HCT116 (cell line): ENCODE measurements around the gene PPAT. TPM values are rescaled to one million over a fixed set of nuclear protein-coding genes. Genes with fewer than 3 reads are reported as not detected.

Source experiments
- ATAC-seq: fragments of 200-7000 bp; cut with Tn5 transposase; 2 replicates; pipeline ENCODE4 v1.9.1; 2020; ENCODE audit warnings: mild to moderate bottlenecking, moderate library complexity
- BruUV-seq: library from RNA; stranded (reverse); fragments of 400-500 nt; replicated peaks from 2 replicates; lab custom pipeline; 2021; lab: Mats Ljungman, UMichigan
- CTCF ChIA-PET: fragments of 300-600 bp; sonication (Branson Sonifier 250); formaldehyde crosslinking; loops from one replicate; lab custom pipeline; 2021; ENCODE audit warnings: antibody characterized with exemption; lab: Charles Lee
- POLR2A ChIA-PET: fragments of 300-600, 350-600 bp; sonication (Branson Sonifier 250); formaldehyde crosslinking; loops from one replicate; lab custom pipeline; 2021; ENCODE audit warnings: antibody characterized with exemption; lab: Charles Lee
- RAD21 ChIA-PET, 2 experiments: fragments of 300-600 bp; sonication (Branson Sonifier 250); formaldehyde crosslinking; loops; one replicate each; lab custom pipeline; 2023; ENCODE audit warnings: low total read pairs in 2 of 2; ENCODE audit not compliant: uncharacterized antibody in 2 of 2, unreplicated experiment in 2 of 2, low non-redundant PET in 1 of 2; lab: Charles Lee
- DNase-seq: peaks from one replicate; pipeline ENCODE4 v3.0.0-alpha.2; 2010; ENCODE audit warnings: low read depth, low spot score
- H2AFZ ChIP-seq: fragments of 200-600 bp; shearing (Covaris generic), sonication (generic); 2 replicates; pipeline ENCODE4 v1.6.1; 2017; ENCODE audit warnings: low read depth, mixed run types, mixed read lengths, antibody characterized with exemption, low read length; ENCODE audit not compliant: poor library complexity, severe bottlenecking
- H3K27ac ChIP-seq: 2 replicates; pipeline ENCODE4 v1.5.1; 2012; ENCODE audit warnings: low read depth, low read length
- H3K27me3 ChIP-seq: fragments of 200-600 bp; sonication (generic); 2 replicates; pipeline ENCODE4 v1.6.1; 2016; ENCODE audit warnings: mixed run types, low read length, mixed read lengths; ENCODE audit not compliant: insufficient read depth
- H3K36me3 ChIP-seq, 2 experiments: fragments of 200-500 bp in 1 of 2; fragments of 200-600 bp in 1 of 2; sonication (Bioruptor generic) in 1 of 2; sonication (generic) in 1 of 2; 2 replicates each; pipeline versions ENCODE4 v1.5.1 to v1.6.1; 2014 to 2016; ENCODE audit warnings: low read length in 2 of 2, inconsistent platforms in 1 of 2, mixed read lengths in 1 of 2, mixed run types in 1 of 2; ENCODE audit not compliant: insufficient read depth in 2 of 2, control insufficient read depth in 1 of 2
- H3K4me1 ChIP-seq, 2 experiments: fragments of 200-600 bp in 1 of 2; sonication (generic) in 1 of 2; 2 replicates each; pipeline versions ENCODE4 v1.5.1 to v1.6.1; 2012 to 2017; ENCODE audit warnings: low read length in 2 of 2, inconsistent platforms in 1 of 2, mild to moderate bottlenecking in 1 of 2, mixed read lengths in 1 of 2, mixed run types in 1 of 2, moderate library complexity in 1 of 2; ENCODE audit not compliant: insufficient read depth in 2 of 2, control insufficient read depth in 1 of 2
- H3K4me2 ChIP-seq: fragments of 200-600 bp; sonication (generic); 2 replicates; pipeline ENCODE4 v1.6.1; 2017; ENCODE audit warnings: mixed run types, low read length, mixed read lengths
- H3K4me3 ChIP-seq, 2 experiments: fragments of 200-600 bp in 1 of 2; sonication (generic) in 1 of 2; replicated peaks in 1 of 2; 2 replicates each; pipeline ENCODE4 v1.5.1; 2011 to 2016; ENCODE audit warnings: low read length in 2 of 2, control low read depth in 1 of 2, low read depth in 1 of 2, mild to moderate bottlenecking in 1 of 2, mixed read lengths in 1 of 2, mixed run types in 1 of 2
- H3K79me2 ChIP-seq: fragments of 200-600 bp; sonication (generic); 2 replicates; pipeline ENCODE4 v1.6.1; 2017; ENCODE audit warnings: mild to moderate bottlenecking, mixed run types, low read length, moderate library complexity, mixed read lengths; ENCODE audit not compliant: insufficient read depth
- H3K9ac ChIP-seq: fragments of 200-600 bp; sonication (generic); 2 replicates; pipeline ENCODE4 v1.6.1; 2016; ENCODE audit warnings: low read length, mixed read lengths
- H3K9me2 ChIP-seq: fragments of 200-600 bp; sonication (generic), shearing (Covaris generic); 2 replicates; pipeline ENCODE4 v1.6.1; 2017; ENCODE audit warnings: mixed run types, mild to moderate bottlenecking, moderate library complexity; ENCODE audit not compliant: insufficient read depth
- H3K9me3 ChIP-seq, 2 experiments: fragments of 200-500 bp in 1 of 2; fragments of 200-600 bp in 1 of 2; sonication (Bioruptor generic) in 1 of 2; sonication (generic) in 1 of 2; 2 replicates each; pipeline ENCODE4 v1.6.1; 2014 to 2017; ENCODE audit warnings: low read length in 2 of 2, mixed read lengths in 2 of 2, inconsistent platforms in 1 of 2, low read depth in 1 of 2, mild to moderate bottlenecking in 1 of 2, mixed run types in 1 of 2, moderate library complexity in 1 of 2; ENCODE audit not compliant: control insufficient read depth in 1 of 2, insufficient read depth in 1 of 2
- H4K20me1 ChIP-seq: fragments of 200-600 bp; sonication (generic), shearing (Covaris generic); 2 replicates; pipeline ENCODE4 v1.6.1; 2017; ENCODE audit warnings: mixed run types, mild to moderate bottlenecking, moderate library complexity; ENCODE audit not compliant: insufficient read depth
- ATF3 ChIP-seq: IDR thresholded peaks from 2 replicates; pipeline ENCODE4 v1.6.1; 2012
- CBX3 ChIP-seq: IDR thresholded peaks from 2 replicates; pipeline ENCODE4 v1.6.1; 2012; ENCODE audit warnings: low read depth
- CEBPB ChIP-seq: IDR thresholded peaks from 2 replicates; pipeline ENCODE4 v1.6.1; 2012; ENCODE audit warnings: low read depth
- EGR1 ChIP-seq: IDR thresholded peaks from 2 replicates; pipeline ENCODE4 v1.6.1; 2012; ENCODE audit warnings: low read depth
- ELF1 ChIP-seq: IDR thresholded peaks from 2 replicates; pipeline ENCODE4 v1.6.1; 2012; ENCODE audit warnings: low read depth, borderline replicate concordance
- EZH2phosphoT487 ChIP-seq: fragments of 200-600 bp; IDR thresholded peaks from 2 replicates; pipeline ENCODE4 v1.6.1; 2018; ENCODE audit warnings: antibody characterized with exemption, borderline replicate concordance
- FOSL1 ChIP-seq: IDR thresholded peaks from 2 replicates; pipeline ENCODE4 v1.6.1; 2012; ENCODE audit warnings: low read depth
- POLR2A ChIP-seq: IDR thresholded peaks from 2 replicates; pipeline ENCODE4 v1.7.0; 2011; ENCODE audit warnings: borderline replicate concordance; ENCODE audit not compliant: insufficient read depth, insufficient read length; ENCODE audit errors: extremely low read depth
- POLR2AphosphoS5 ChIP-seq: IDR thresholded peaks from 2 replicates; pipeline ENCODE4 v1.6.1; 2011; ENCODE audit warnings: mild to moderate bottlenecking, low read depth, low read length, moderate library complexity
- RAD21 ChIP-seq: IDR thresholded peaks from 2 replicates; pipeline ENCODE4 v1.6.1; 2012; ENCODE audit warnings: low read depth, mild to moderate bottlenecking
- REST ChIP-seq: IDR thresholded peaks from 2 replicates; pipeline ENCODE4 v1.6.1; 2012; ENCODE audit warnings: low read depth
- SP1 ChIP-seq: IDR thresholded peaks from 2 replicates; pipeline ENCODE4 v1.6.1; 2012; ENCODE audit warnings: low read depth
- SRF ChIP-seq: IDR thresholded peaks from 2 replicates; pipeline ENCODE4 v1.6.1; 2012; ENCODE audit warnings: low read depth
- YY1 ChIP-seq: IDR thresholded peaks from 2 replicates; pipeline ENCODE4 v1.6.1; 2011; ENCODE audit warnings: low read length, low read depth, moderate library complexity, mild to moderate bottlenecking; ENCODE audit not compliant: insufficient replicate concordance; ENCODE audit errors: extremely low read depth
- ZFX ChIP-seq: fragments of 450-650 bp; IDR thresholded peaks from 2 replicates; pipeline ENCODE4 v1.6.1; 2017
- ZNF274 ChIP-seq: fragments of 200-500 bp; sonication (Bioruptor generic); IDR thresholded peaks from 2 replicates; pipeline ENCODE4 v1.6.1; 2014; ENCODE audit warnings: mild to moderate bottlenecking, low read depth, low read length, inconsistent platforms
- intact Hi-C: fragments of 100-400 bp; cut with micrococcal nuclease; formaldehyde crosslinking; loops from 2 replicates; pipeline ENCODE4 v1.10.0; 2022
- total RNA-seq: library from RNA; stranded (reverse); gene quantifications from one replicate; pipeline ENCODE4 v1.2.1, GENCODE V29; 2021; ENCODE audit not compliant: unreplicated experiment
- TF ChIP-seq, protein P1 (sequence below): IDR thresholded peaks from 2 replicates; pipeline ENCODE4 v1.6.1; 2012
- TF ChIP-seq, protein P2 (sequence below): IDR thresholded peaks from 2 replicates; pipeline ENCODE4 v1.6.1; 2011; ENCODE audit warnings: mild to moderate bottlenecking, low read length, moderate library complexity; ENCODE audit not compliant: insufficient replicate concordance; ENCODE audit errors: extremely low read depth

Gene PPAT
- total RNA-seq, 1 experiment from 2014 or later, result 78.6 TPM

- no peak for TF ChIP-seq CBX3
- no peak for TF ChIP-seq RAD21
- TF ChIP-seq, protein P1, sequence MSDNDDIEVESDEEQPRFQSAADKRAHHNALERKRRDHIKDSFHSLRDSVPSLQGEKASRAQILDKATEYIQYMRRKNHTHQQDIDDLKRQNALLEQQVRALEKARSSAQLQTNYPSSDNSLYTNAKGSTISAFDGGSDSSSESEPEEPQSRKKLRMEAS, result no peak
- TF ChIP-seq, protein P2, sequence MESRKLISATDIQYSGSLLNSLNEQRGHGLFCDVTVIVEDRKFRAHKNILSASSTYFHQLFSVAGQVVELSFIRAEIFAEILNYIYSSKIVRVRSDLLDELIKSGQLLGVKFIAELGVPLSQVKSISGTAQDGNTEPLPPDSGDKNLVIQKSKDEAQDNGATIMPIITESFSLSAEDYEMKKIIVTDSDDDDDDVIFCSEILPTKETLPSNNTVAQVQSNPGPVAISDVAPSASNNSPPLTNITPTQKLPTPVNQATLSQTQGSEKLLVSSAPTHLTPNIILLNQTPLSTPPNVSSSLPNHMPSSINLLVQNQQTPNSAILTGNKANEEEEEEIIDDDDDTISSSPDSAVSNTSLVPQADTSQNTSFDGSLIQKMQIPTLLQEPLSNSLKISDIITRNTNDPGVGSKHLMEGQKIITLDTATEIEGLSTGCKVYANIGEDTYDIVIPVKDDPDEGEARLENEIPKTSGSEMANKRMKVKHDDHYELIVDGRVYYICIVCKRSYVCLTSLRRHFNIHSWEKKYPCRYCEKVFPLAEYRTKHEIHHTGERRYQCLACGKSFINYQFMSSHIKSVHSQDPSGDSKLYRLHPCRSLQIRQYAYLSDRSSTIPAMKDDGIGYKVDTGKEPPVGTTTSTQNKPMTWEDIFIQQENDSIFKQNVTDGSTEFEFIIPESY, result no peak
- TF ChIP-seq SRF, result no peak
- no peak for TF ChIP-seq ATF3
- TF ChIP-seq FOSL1, result no peak
- no peak for TF ChIP-seq ZNF274
- no peak for TF ChIP-seq ELF1
- TF ChIP-seq SP1, result no peak
- no peak for TF ChIP-seq REST
- no peak for TF ChIP-seq YY1
- TF ChIP-seq EZH2phosphoT487, result no peak
- TF ChIP-seq POLR2A, result no peak
- no peak for TF ChIP-seq ZFX
- TF ChIP-seq EGR1, result no peak
- TF ChIP-seq POLR2AphosphoS5, result no peak
- no peak for TF ChIP-seq CEBPB
- Histone ChIP-seq H3K9ac (peak overlapping the region; percentile 35), H3K4me2 (peak overlapping the region; percentile 56; the same call in 1 of the 2 replicates), H3K9me2 (no peaks in the 10 kb centered on the region), H3K79me2 (peaks cover 99% of the 10 kb centered on the region), H3K27ac (no peak overlapping the region), H3K9me3 (no peaks in the 10 kb centered on the region), H3K36me3 (peaks cover 16 to 17% of the 10 kb centered on the region in 2 experiments; a peak in 3 of 4 replicates), H3K27me3 (no peaks in the 10 kb centered on the region), H4K20me1 (peaks cover 38% of the 10 kb centered on the region; the same call in 1 of the 2 replicates), H3K4me3 (no peak overlapping the region), H3K4me1 (peaks cover 16 to 32% of the 10 kb centered on the region in 2 experiments), H2AFZ (no peak overlapping the region)
- CTCF ChIA-PET, result interaction anchor here (1.0 kb wide), 1 partner anchor 427 kb away, joined by 3 read pairs; no protein-coding TSS in a partner anchor
- no peak for ATAC-seq
- no TSS peak for BruUV-seq
- RAD21 ChIA-PET, result no interaction called here
- DNase-seq, result no peak
- intact Hi-C loops, result no loop called here
- POLR2A ChIA-PET, result interaction anchor here (1.5 to 3.3 kb wide), 2 partner anchors 13 to 22 kb away, joined by 3 to 13 read pairs; partner anchors contain the start of gene AASDH
Measured at GRCh38 chr4:56409511-56410090, 25.8 kb downstream of the PPAT start.
